SU-DHL-6 (cell line): ENCODE results near the gene DRC1.

Experiments used
- CTCF ChIP-seq: fragments of 200-600 bp; sonication (generic); IDR thresholded peaks from one replicate; pipeline ENCODE4 v1.5.1; 2017; ENCODE audit warnings: antibody characterized with exemption, mild to moderate bottlenecking, low read length, moderate library complexity; ENCODE audit not compliant: insufficient read depth, poor library complexity, severe bottlenecking
- EZH2phosphoT487 ChIP-seq: fragments of 200-600 bp; sonication (generic), shearing (Covaris generic); conservative IDR thresholded peaks from 2 replicates; pipeline ENCODE4 v1.6.1; 2018; ENCODE audit warnings: mild to moderate bottlenecking, antibody characterized with exemption, low read length, moderate library complexity, mixed read lengths

- TF ChIP-seq CTCF = no peak
- no peak for TF ChIP-seq EZH2phosphoT487
Measured at GRCh38 chr2:26449278-26450030, 47.7 kb downstream of the DRC1 start.
